Measurements from ENCODE around the gene ANKRD29.

The ANKRD29 gene

GRCh38 chr18:23661735-23662308, 889 bp downstream of the ANKRD29 start:
- DNase-seq (ENCODE audit: low read depth), result no peak
- no peak for TF ChIP-seq CTCF (IDR thresholded peaks at IDR 0.05; ENCODE audit: insufficient read depth, low read depth, low read length, missing control alignments)
- H3K4me3 ChIP-seq (ENCODE audit: low read length), result peak overlapping the region; percentile 41

- peak; percentile 47 for DNase-seq (ENCODE audit: low read depth)
- no peak overlapping the region for H3K4me3 ChIP-seq (ENCODE audit: low read length)
- no peak for TF ChIP-seq CTCF (IDR thresholded peaks at IDR 0.05; ENCODE audit: insufficient read depth, low read depth, low read length, missing control alignments)
These were observed 4.4 kb downstream of the ANKRD29 start for GRCh38 chr18:23658285-23658684.

- no peak for TF ChIP-seq CTCF (IDR thresholded peaks at IDR 0.05; ENCODE audit: insufficient read depth, low read depth, low read length, missing control alignments)
- DNase-seq (ENCODE audit: low read depth), result no peak
- no peak overlapping the region for H3K4me3 ChIP-seq (ENCODE audit: low read length)
These were observed 10.5 kb downstream of the ANKRD29 start for GRCh38 chr18:23652232-23652631.

- DNase-seq (ENCODE audit: low read depth), result peak; percentile 92
- no peak overlapping the region for H3K4me3 ChIP-seq (ENCODE audit: low read length)
- TF ChIP-seq CTCF (IDR thresholded peaks at IDR 0.05; ENCODE audit: insufficient read depth, low read depth, low read length, missing control alignments), result no peak
These were observed 11.5 kb downstream of the ANKRD29 start for GRCh38 chr18:23650968-23651927.

- no peak for DNase-seq (ENCODE audit: low read depth)
- no peak overlapping the region for H3K4me3 ChIP-seq (ENCODE audit: low read length)
- no peak for TF ChIP-seq CTCF (IDR thresholded peaks at IDR 0.05; ENCODE audit: insufficient read depth, low read depth, low read length, missing control alignments)
These were observed 13.6 kb downstream of the ANKRD29 start for GRCh38 chr18:23648940-23649607.

GRCh38 chr18:23648456-23648855, 14.3 kb downstream of the ANKRD29 start:
- no peak for TF ChIP-seq CTCF (IDR thresholded peaks at IDR 0.05; ENCODE audit: insufficient read depth, low read depth, low read length, missing control alignments)
- no peak overlapping the region for H3K4me3 ChIP-seq (ENCODE audit: low read length)
- no peak for DNase-seq (ENCODE audit: low read depth)

All from epithelial cell of esophagus (primary cell).